ENCODE data around the gene PRELID2.

The PRELID2 gene

GRCh38 chr5:145858959-145859358, 23.8 kb upstream of the PRELID2 start:
- TF ChIP-seq REST (IDR thresholded peaks at IDR 0.05; ENCODE audit: insufficient read depth in 1 of 2, low read depth in 2 of 2, low read length in 2 of 2) (no peak), SIN3A (IDR thresholded peaks at IDR 0.05; ENCODE audit: borderline replicate concordance, insufficient read depth, low read length) (no peak), POLR2AphosphoS5 (IDR thresholded peaks at IDR 0.05; ENCODE audit: low read depth, low read length) (no peak), FOXP2 (optimal IDR thresholded peaks at IDR 0.05; ENCODE audit: borderline replicate concordance, extremely low read depth, extremely low read length, insufficient read depth) (no peak), TAF1 (IDR thresholded peaks at IDR 0.05; ENCODE audit: borderline replicate concordance, insufficient read depth, low read length) (no peak)

GRCh38 chr5:145856285-145856818, 21.2 kb upstream of the PRELID2 start:
- TF ChIP-seq TAF1 (IDR thresholded peaks at IDR 0.05; ENCODE audit: borderline replicate concordance, insufficient read depth, low read length) (no peak), POLR2AphosphoS5 (IDR thresholded peaks at IDR 0.05; ENCODE audit: low read depth, low read length) (no peak), FOXP2 (optimal IDR thresholded peaks at IDR 0.05; ENCODE audit: borderline replicate concordance, extremely low read depth, extremely low read length, insufficient read depth) (no peak)

- TF ChIP-seq FOXP2 (optimal IDR thresholded peaks at IDR 0.05; ENCODE audit: borderline replicate concordance, extremely low read depth, extremely low read length, insufficient read depth): no peak
- TF ChIP-seq SIN3A (IDR thresholded peaks at IDR 0.05; ENCODE audit: borderline replicate concordance, insufficient read depth, low read length): no peak
- TF ChIP-seq TAF1 (IDR thresholded peaks at IDR 0.05; ENCODE audit: borderline replicate concordance, insufficient read depth, low read length): no peak
- no peak for TF ChIP-seq REST (IDR thresholded peaks at IDR 0.05; ENCODE audit: insufficient read depth in 1 of 2, low read depth in 2 of 2, low read length in 2 of 2)
- no peak for TF ChIP-seq POLR2AphosphoS5 (IDR thresholded peaks at IDR 0.05; ENCODE audit: low read depth, low read length)
These were observed 20.7 kb upstream of the PRELID2 start for GRCh38 chr5:145855763-145856267.

- TF ChIP-seq SIN3A (IDR thresholded peaks at IDR 0.05; ENCODE audit: borderline replicate concordance, insufficient read depth, low read length) (no peak), FOXP2 (optimal IDR thresholded peaks at IDR 0.05; ENCODE audit: borderline replicate concordance, extremely low read depth, extremely low read length, insufficient read depth) (no peak), POLR2AphosphoS5 (IDR thresholded peaks at IDR 0.05; ENCODE audit: low read depth, low read length) (no peak), REST (IDR thresholded peaks at IDR 0.05; ENCODE audit: insufficient read depth in 1 of 2, low read depth in 2 of 2, low read length in 2 of 2) (no peak), TAF1 (IDR thresholded peaks at IDR 0.05; ENCODE audit: borderline replicate concordance, insufficient read depth, low read length) (no peak)
These were observed 19.6 kb upstream of the PRELID2 start for GRCh38 chr5:145854651-145855258.

GRCh38 chr5:145853781-145854376, 18.7 kb upstream of the PRELID2 start:
- TF ChIP-seq POLR2AphosphoS5 (IDR thresholded peaks at IDR 0.05; ENCODE audit: low read depth, low read length): no peak

- TF ChIP-seq SIN3A (IDR thresholded peaks at IDR 0.05; ENCODE audit: borderline replicate concordance, insufficient read depth, low read length) (no peak), POLR2AphosphoS5 (IDR thresholded peaks at IDR 0.05; ENCODE audit: low read depth, low read length) (no peak), REST (IDR thresholded peaks at IDR 0.05; ENCODE audit: insufficient read depth in 1 of 2, low read depth in 2 of 2, low read length in 2 of 2) (no peak), FOXP2 (optimal IDR thresholded peaks at IDR 0.05; ENCODE audit: borderline replicate concordance, extremely low read depth, extremely low read length, insufficient read depth) (no peak)
These were observed 17.8 kb upstream of the PRELID2 start for GRCh38 chr5:145852990-145853389.

All from PFSK-1 (cell line).